ENCODE data around the gene EFNA5.

- TF ChIP-seq CTCF (optimal IDR thresholded peaks at IDR 0.05 in 1 of 3, IDR thresholded peaks at IDR 0.05 in 1 of 3, conservative IDR thresholded peaks at IDR 0.05 in 1 of 3; ENCODE audit: extremely low read depth in 1 of 3, insufficient read depth in 2 of 3, low read length in 3 of 3) (no peak), EZH2 (IDR thresholded peaks at IDR 0.05; ENCODE audit: low read length) (no peak)
Observed at GRCh38 chr5:107661038-107661649, 9.6 kb downstream of the EFNA5 start.

All from keratinocyte (primary cell).